ENCODE results near the gene WWOX.

- TF ChIP-seq YY1 (IDR thresholded peaks at IDR 0.05; ENCODE audit: insufficient read depth, insufficient read length) (no peak), ZNF274 (IDR thresholded peaks at IDR 0.05; ENCODE audit: low read depth, low read length) (no peak), SUZ12 (IDR thresholded peaks at IDR 0.05; ENCODE audit: extremely low read depth, insufficient read depth, insufficient read length) (no peak)
Observed at GRCh38 chr16:78415669-78416068, 316.2 kb downstream of the WWOX start.

Data from NT2/D1 (cell line).